Coronary artery (tissue), 2 donors: ENCODE results near the gene DMRTB1.

Experiments
- DNase-seq: peaks from one replicate; pipeline ENCODE4 v3.0.0-alpha.2; 2017; ENCODE audit warnings: low spot score
- H3K27ac ChIP-seq, 2 donors: fragments of 200-600 bp; sonication (generic); one replicate each; pipeline ENCODE4 v1.5.1; 2016 to 2019
- H3K4me3 ChIP-seq: fragments of 200-600 bp; sonication (generic); 2 replicates; pipeline ENCODE4 v1.5.1; 2016; ENCODE audit warnings: mild to moderate bottlenecking, moderate library complexity
- CTCF ChIP-seq: fragments of 200-600 bp; sonication (generic); IDR thresholded peaks from one replicate; pipeline ENCODE4 v1.5.1; 2019; ENCODE audit warnings: antibody characterized with exemption

Gene DMRTB1

GRCh38 chr1:53480678-53481077, 21.5 kb downstream of the DMRTB1 start:
- no peak for TF ChIP-seq CTCF
- no peak overlapping the region for H3K27ac ChIP-seq
- no peak overlapping the region for H3K4me3 ChIP-seq
- DNase-seq, result no peak

- peak; percentile 60 for DNase-seq
- TF ChIP-seq CTCF, result no peak
Observed at GRCh38 chr1:53481456-53481855, 22.3 kb downstream of the DMRTB1 start.

GRCh38 chr1:53482441-53483153, 23.4 kb downstream of the DMRTB1 start:
- H3K27ac ChIP-seq, result no peak overlapping the region
- no peak overlapping the region for H3K4me3 ChIP-seq
- DNase-seq, result peak; percentile 65
- no peak for TF ChIP-seq CTCF

More at GRCh38 chr1:53481456-53481855, 22.3 kb downstream of the DMRTB1 start:
- Histone ChIP-seq H3K27ac (no peak overlapping the region), H3K4me3 (no peak overlapping the region)

- Histone ChIP-seq H3K27ac (no peak overlapping the region), H3K4me3 (no peak overlapping the region)
- DNase-seq, result no peak
- TF ChIP-seq CTCF, result no peak
Observed at GRCh38 chr1:53483170-53483569, 24.0 kb downstream of the DMRTB1 start.

- Histone ChIP-seq H3K27ac (no peak overlapping the region), H3K4me3 (no peak overlapping the region)
- no peak for TF ChIP-seq CTCF
- peak; percentile 58 for DNase-seq
Observed at GRCh38 chr1:53483656-53484055, 24.5 kb downstream of the DMRTB1 start.

GRCh38 chr1:53484705-53485477, 25.7 kb downstream of the DMRTB1 start:
- TF ChIP-seq CTCF, result no peak
- Histone ChIP-seq H3K27ac (no peak overlapping the region), H3K4me3 (no peak overlapping the region)
- peak; percentile 53 for DNase-seq
